ENCODE results near the gene GAB3. TPM values are rescaled to one million over a fixed set of nuclear protein-coding genes. Genes with fewer than 3 reads are reported as not detected.

The GAB3 gene
- total and polyA plus RNA-seq, 2 donors (not counting 3 experiments of a cell fraction or from before 2014, with no cell fraction given), result 6.0 to 6.2 TPM

- intact Hi-C loops (cut with micrococcal nuclease), result no loop called here
- DNase-seq (ENCODE audit: low read depth, low spot score), result no peak
- Histone ChIP-seq H3K27me3 (ENCODE audit: control insufficient read depth in 2 of 2, insufficient read depth in 2 of 2, low read length in 2 of 2) (no peaks in the 10 kb centered on the region), H3K4me1 (ENCODE audit: control insufficient read depth, extremely low read depth, insufficient read depth, low read length) (no peaks in the 10 kb centered on the region), H3K4me2 (ENCODE audit: insufficient read depth, low read length) (no peak overlapping the region), H3K27ac (ENCODE audit: insufficient read depth, low read depth, low read length) (no peak overlapping the region), H4K20me1 (replicated peaks; ENCODE audit: control insufficient read depth, extremely low read depth, insufficient read depth, low read length) (no peaks in the 10 kb centered on the region), H3K9me3 (replicated peaks; ENCODE audit: control insufficient read depth, insufficient read depth, low read length) (no peaks in the 10 kb centered on the region), H3K4me3 (replicated peaks in 1 of 3; ENCODE audit: insufficient read depth in 1 of 3, low read depth in 1 of 3, low read length in 3 of 3) (no peak overlapping the region), H3K36me3 (ENCODE audit: control insufficient read depth in 2 of 2, extremely low read depth in 1 of 2, insufficient read depth in 2 of 2, low read length in 2 of 2) (no peaks in the 10 kb centered on the region), H3K79me2 (ENCODE audit: control insufficient read depth, insufficient read depth, low read length) (no peaks in the 10 kb centered on the region), H3K9ac (replicated peaks; ENCODE audit: extremely low read depth, insufficient read depth, low read length) (no peak overlapping the region), H2AFZ (ENCODE audit: low read depth, low read length) (no peak overlapping the region), H3K9me1 (replicated peaks; ENCODE audit: control insufficient read depth, extremely low read depth, insufficient read depth, low read length) (no peaks in the 10 kb centered on the region)
- dilution Hi-C loops (cut with MboI; ENCODE audit: extremely low pct_ligation_motif_present, low sequenced_read_pairs), result no loop called here
- POLR2A ChIA-PET, result no interaction called here
- CTCF ChIA-PET, result interaction anchor here (0.8 kb wide), 1 partner anchor 13 kb away, joined by 3 read pairs; no protein-coding TSS in a partner anchor
- no peak for TF ChIP-seq POLR2A (IDR thresholded peaks at IDR 0.05; ENCODE audit: low read depth, low read length)
- no peak for TF ChIP-seq MAX (IDR thresholded peaks at IDR 0.05; ENCODE audit: insufficient read depth, insufficient read length)
- no peak for TF ChIP-seq JUN (IDR thresholded peaks at IDR 0.05; ENCODE audit: borderline replicate concordance, insufficient read depth, insufficient read length, low read depth)
- TF ChIP-seq POLR2AphosphoS5 (IDR thresholded peaks at IDR 0.05; ENCODE audit: insufficient read depth, low read depth, low read length), result no peak
- TF ChIP-seq GATA2 (IDR thresholded peaks at IDR 0.05; ENCODE audit: insufficient read depth, insufficient read length, low read depth, low read length), result no peak
- TF ChIP-seq MYC (IDR thresholded peaks at IDR 0.05; ENCODE audit: low read depth, low read length), result no peak
- no peak for TF ChIP-seq EZH2 (IDR thresholded peaks at IDR 0.05; ENCODE audit: borderline replicate concordance, low read depth, low read length, severe bottlenecking)
- TF ChIP-seq FOS (IDR thresholded peaks at IDR 0.05; ENCODE audit: borderline replicate concordance, insufficient read depth, low read length), result no peak
- no peak for TF ChIP-seq CTCF (IDR thresholded peaks at IDR 0.05; ENCODE audit: extremely low read depth in 1 of 2, insufficient read depth in 1 of 2, low read depth in 1 of 2, low read length in 2 of 2)
- BruUV-seq (replicated peaks), result no TSS peak
- no peak for FAIRE-seq
These were observed 95.1 kb downstream of the GAB3 start for GRCh38 chrX:154655786-154656185.
